GM21576 (cell line): ENCODE results near the gene CTPS1.

Experiments used
- ATAC-seq: cut with Tn5 transposase; IDR thresholded peaks from one replicate; pipeline ENCODE4 v1.9.1; 2021; ENCODE audit warnings: mild to moderate bottlenecking, moderate library complexity; ENCODE audit not compliant: unreplicated experiment

CTPS1 gene

GRCh38 chr1:40989066-40989465 lies 9.6 kb downstream of the CTPS1 start:
- no peak for ATAC-seq

GRCh38 chr1:40997096-40997495 lies 17.6 kb downstream of the CTPS1 start:
- ATAC-seq: no peak

GRCh38 chr1:40998668-40999067 lies 19.2 kb downstream of the CTPS1 start:
- ATAC-seq: no peak

GRCh38 chr1:41003127-41003639 lies 23.7 kb downstream of the CTPS1 start:
- ATAC-seq: no peak

- peak; percentile 95 for ATAC-seq
These were observed 24.2 kb downstream of the CTPS1 start for GRCh38 chr1:41003640-41004220.

- no peak for ATAC-seq
These were observed 26.4 kb downstream of the CTPS1 start for GRCh38 chr1:41005876-41006275.

- no peak for ATAC-seq
These were observed 27.7 kb downstream of the CTPS1 start for GRCh38 chr1:41006942-41007865.

- no peak for ATAC-seq
These were observed 30.0 kb downstream of the CTPS1 start for GRCh38 chr1:41009466-41009865.

GRCh38 chr1:41010345-41010744 lies 30.8 kb downstream of the CTPS1 start:
- no peak for ATAC-seq

GRCh38 chr1:41013024-41013423 lies 33.5 kb downstream of the CTPS1 start:
- no peak for ATAC-seq

GRCh38 chr1:41013796-41014195 lies 34.3 kb downstream of the CTPS1 start:
- no peak for ATAC-seq

- no peak for ATAC-seq
These were observed 35.4 kb downstream of the CTPS1 start for GRCh38 chr1:41014871-41015270.

GRCh38 chr1:41015281-41015896 lies 35.9 kb downstream of the CTPS1 start:
- no peak for ATAC-seq

GRCh38 chr1:41015897-41016470 lies 36.5 kb downstream of the CTPS1 start:
- ATAC-seq: no peak

GRCh38 chr1:41017141-41018017 lies 37.9 kb downstream of the CTPS1 start:
- ATAC-seq: no peak

GRCh38 chr1:41018018-41018410 lies 38.5 kb downstream of the CTPS1 start:
- no peak for ATAC-seq

GRCh38 chr1:41019353-41019745 lies 39.9 kb downstream of the CTPS1 start:
- ATAC-seq: no peak

- no peak for ATAC-seq
These were observed 40.6 kb downstream of the CTPS1 start for GRCh38 chr1:41020109-41020576.

- ATAC-seq: no peak
These were observed 41.2 kb downstream of the CTPS1 start for GRCh38 chr1:41020654-41021053.
